Measurements from ENCODE around the gene ADAM21.
"Not testable (repeated sequence)": the region's sequence is repeated elsewhere in the genome, so short reads cannot be mapped to it uniquely, and the experiment has no call there.

ADAM21 gene

GRCh38 chr14:70451874-70452273 is at the start of gene ADAM21:
TSS of gene ADAM21 (plus strand) at chr14:70452174. CDS start at chr14:70457500, 5,326 bp downstream.
- peak; percentile 76 for FAIRE-seq
- no peak for DNase-seq (ENCODE audit: insufficient read length, low spot score)

- FAIRE-seq; DNase-seq (ENCODE audit: insufficient read length, low spot score): not testable (repeated sequence)
Measured at GRCh38 chr14:70403335-70403734, 48.6 kb upstream of the ADAM21 start.

- DNase-seq (ENCODE audit: insufficient read length, low spot score), result not testable (repeated sequence)
- FAIRE-seq, result peak; percentile 26
Measured at GRCh38 chr14:70406216-70406615, 45.8 kb upstream of the ADAM21 start.

GRCh38 chr14:70407621-70408020 is 44.4 kb upstream of the ADAM21 start:
- FAIRE-seq (peak; percentile 28), DNase-seq (ENCODE audit: insufficient read length, low spot score) (no peak)

GRCh38 chr14:70415788-70416187 is 36.2 kb upstream of the ADAM21 start:
- FAIRE-seq (peak; percentile 54), DNase-seq (ENCODE audit: insufficient read length, low spot score) (no peak)

- DNase-seq (ENCODE audit: insufficient read length, low spot score) (peak; percentile 51), FAIRE-seq (no peak)
Measured at GRCh38 chr14:70416338-70416724, 35.6 kb upstream of the ADAM21 start.

GRCh38 chr14:70416725-70417349 is 35.1 kb upstream of the ADAM21 start, which contains the start of gene SYNJ2BP:
TSS of gene SYNJ2BP (minus strand) at chr14:70417090. CDS start at chr14:70416963, 127 bp downstream.
- DNase-seq (ENCODE audit: insufficient read length, low spot score), result peak; percentile 99
- peak; percentile 99 for FAIRE-seq

GRCh38 chr14:70419270-70419931 is 32.6 kb upstream of the ADAM21 start:
- DNase-seq (ENCODE audit: insufficient read length, low spot score), result not testable (repeated sequence)
- peak; percentile 49 for FAIRE-seq

- DNase-seq (ENCODE audit: insufficient read length, low spot score) (no peak), FAIRE-seq (peak; percentile 69)
Measured at GRCh38 chr14:70422538-70422937, 29.4 kb upstream of the ADAM21 start.

- no peak for FAIRE-seq
- no peak for DNase-seq (ENCODE audit: insufficient read length, low spot score)
Measured at GRCh38 chr14:70425354-70425753, 26.6 kb upstream of the ADAM21 start.

GRCh38 chr14:70426555-70426954 is 25.4 kb upstream of the ADAM21 start:
- FAIRE-seq; DNase-seq (ENCODE audit: insufficient read length, low spot score): not testable (repeated sequence)

GRCh38 chr14:70436867-70437266 is 15.1 kb upstream of the ADAM21 start:
- DNase-seq (ENCODE audit: insufficient read length, low spot score), result no peak

GRCh38 chr14:70441641-70442040 is 10.3 kb upstream of the ADAM21 start:
- FAIRE-seq (no peak), DNase-seq (ENCODE audit: insufficient read length, low spot score) (no peak)

More at GRCh38 chr14:70436867-70437266, 15.1 kb upstream of the ADAM21 start:
- no peak for FAIRE-seq

GRCh38 chr14:70442750-70443149 is 9.2 kb upstream of the ADAM21 start:
- DNase-seq (ENCODE audit: insufficient read length, low spot score), result no peak
- FAIRE-seq, result peak; percentile 94

GRCh38 chr14:70448633-70449340 is 3.2 kb upstream of the ADAM21 start:
- peak; percentile 26 for DNase-seq (ENCODE audit: insufficient read length, low spot score)
- FAIRE-seq, result peak; percentile 73

GRCh38 chr14:70454731-70455130 is 2.8 kb downstream of the ADAM21 start:
- FAIRE-seq (no peak), DNase-seq (ENCODE audit: insufficient read length, low spot score) (no peak)

GRCh38 chr14:70468731-70469130 is 16.8 kb downstream of the ADAM21 start:
- no peak for FAIRE-seq
- DNase-seq (ENCODE audit: insufficient read length, low spot score), result no peak

- peak; percentile 98 for FAIRE-seq
- DNase-seq (ENCODE audit: insufficient read length, low spot score), result not testable (repeated sequence)
Measured at GRCh38 chr14:70470863-70471563, 19.0 kb downstream of the ADAM21 start.

- DNase-seq (ENCODE audit: insufficient read length, low spot score) (no peak), FAIRE-seq (peak; percentile 69)
Measured at GRCh38 chr14:70472253-70473159, 20.5 kb downstream of the ADAM21 start.

GRCh38 chr14:70473825-70474224 is 21.9 kb downstream of the ADAM21 start:
- FAIRE-seq (no peak), DNase-seq (ENCODE audit: insufficient read length, low spot score) (no peak)
